HG02981 (cell line): ENCODE measurements around the gene TMEM263.
"Not testable (repeated sequence)": the region's sequence is repeated elsewhere in the genome, so short reads cannot be mapped to it uniquely, and the experiment has no call there.

Experiments used
- ATAC-seq: cut with Tn5 transposase; IDR thresholded peaks from one replicate; pipeline ENCODE4 v1.9.1; 2021; ENCODE audit warnings: mild to moderate bottlenecking, moderate library complexity; ENCODE audit not compliant: unreplicated experiment

TMEM263 gene

GRCh38 chr12:106985479-106985878 is 29.8 kb downstream of the TMEM263 start:
- ATAC-seq, result no peak

GRCh38 chr12:106986135-106986534 is 30.4 kb downstream of the TMEM263 start:
- ATAC-seq, result no peak

GRCh38 chr12:106986625-106987389 is 31.1 kb downstream of the TMEM263 start, which contains the start of gene MTERF2:
Gene MTERF2 (minus strand): TSS chr12:106987146. CDS start chr12:106978714, 8,432 bp downstream.
- peak; percentile 94 for ATAC-seq

GRCh38 chr12:106987846-106988245 is 32.1 kb downstream of the TMEM263 start:
- no peak for ATAC-seq

- ATAC-seq, result no peak
Measured at GRCh38 chr12:106994579-106995220, 39.0 kb downstream of the TMEM263 start.

DNA sequence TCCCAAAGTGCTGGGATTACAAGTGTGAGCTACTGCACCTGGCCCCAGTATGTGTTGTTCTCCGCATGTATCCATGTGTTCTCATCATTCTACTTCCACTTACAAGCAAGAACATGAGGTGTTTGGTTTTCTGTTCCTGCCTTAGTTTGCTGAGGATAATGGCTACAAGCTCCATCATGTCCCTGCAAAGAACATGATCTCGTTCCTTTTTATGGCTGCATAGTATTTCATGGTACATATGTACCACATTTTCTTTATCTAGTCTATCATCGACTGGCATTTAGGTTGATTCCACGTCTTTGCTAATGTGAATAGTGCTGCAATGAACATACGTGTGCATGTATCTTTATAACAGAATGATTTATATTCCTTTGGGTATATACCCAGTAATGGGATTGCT is 40.4 kb downstream of the TMEM263 start:
- ATAC-seq, result not testable (repeated sequence)

DNA sequence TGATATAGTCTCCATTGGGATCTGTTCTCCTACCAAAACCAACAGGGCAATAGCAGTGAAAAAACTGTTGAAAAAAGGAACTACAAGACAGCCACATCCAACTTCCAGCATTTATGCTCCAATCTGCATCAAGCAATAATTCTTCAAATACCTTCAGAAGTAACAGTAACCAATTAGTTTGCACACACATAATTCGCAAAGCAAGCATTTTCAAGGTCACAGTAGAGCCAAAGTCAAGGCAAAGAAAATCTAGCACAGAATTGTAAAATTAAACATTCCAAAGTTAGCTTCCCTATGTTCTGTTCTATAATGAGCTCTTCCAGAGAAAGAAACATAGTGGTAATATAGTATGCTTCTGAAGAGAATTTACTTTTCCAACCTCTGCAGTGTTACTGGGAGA is 42.2 kb downstream of the TMEM263 start:
- ATAC-seq, result no peak

GRCh38 chr12:106999446-106999845 is 43.7 kb downstream of the TMEM263 start:
- ATAC-seq, result no peak

GRCh38 chr12:107002665-107003064 is 47.0 kb downstream of the TMEM263 start:
- ATAC-seq, result not testable (repeated sequence)

DNA sequence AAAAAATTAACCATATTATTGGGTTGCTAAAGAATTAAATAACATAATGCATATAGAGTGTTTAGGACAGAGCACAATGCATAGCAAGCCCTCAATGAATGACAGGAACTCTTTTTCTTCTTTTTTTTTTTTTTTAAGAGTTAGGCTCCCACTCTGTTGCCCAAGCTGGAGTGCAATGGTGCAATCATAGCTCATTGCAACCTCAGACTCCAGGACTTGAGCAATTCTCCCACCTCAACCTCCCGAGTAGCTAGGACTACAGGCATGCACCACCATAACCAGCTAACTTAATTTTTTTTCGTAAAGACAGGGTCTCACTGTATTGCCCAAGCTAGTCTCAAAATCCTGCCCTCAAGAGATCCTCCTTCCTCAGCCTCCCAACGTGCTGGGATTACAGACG is 51.7 kb downstream of the TMEM263 start:
- no peak for ATAC-seq

DNA sequence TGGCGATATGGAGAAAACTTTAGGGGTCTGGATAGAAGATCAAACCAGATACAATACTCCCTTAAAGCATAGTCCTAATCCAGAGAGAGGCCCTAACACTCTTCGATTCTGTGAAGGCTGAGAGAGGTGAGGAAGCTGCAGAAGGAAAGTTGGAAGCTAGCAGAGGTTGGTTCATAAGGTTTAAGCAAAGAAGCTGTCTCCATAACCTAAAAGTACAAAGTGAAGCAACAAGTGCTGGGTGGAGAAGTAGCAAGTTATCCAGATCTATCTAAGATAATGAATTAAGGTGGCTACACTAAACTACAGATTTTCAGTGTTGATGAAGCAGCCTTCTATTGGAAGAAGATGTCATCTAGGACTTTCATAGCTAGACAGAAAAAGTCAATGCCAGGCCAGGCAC is 55.8 kb downstream of the TMEM263 start:
- ATAC-seq, result no peak

GRCh38 chr12:107012736-107013425 is 57.2 kb downstream of the TMEM263 start:
- no peak for ATAC-seq

- no peak for ATAC-seq
Measured at GRCh38 chr12:107014055-107014454, 58.3 kb downstream of the TMEM263 start.

GRCh38 chr12:107017042-107017441 is 61.3 kb downstream of the TMEM263 start:
- no peak for ATAC-seq

- no peak for ATAC-seq
Measured at GRCh38 chr12:107019546-107019945, 63.8 kb downstream of the TMEM263 start.
